Activated naive CD8-positive, alpha-beta T cell treated with anti-CD3 and anti-CD28 coated beads, Interleukin-2, amount 10 ng/mL, durations not matched to agents 7 days and 5 days (primary cell): ENCODE measurements around the gene EXTL1. TPM values are rescaled to one million over a fixed set of nuclear protein-coding genes. Genes with fewer than 3 reads are reported as not detected.

Source experiments
- ATAC-seq: fragments of 150-1000 bp; cut with Tn5 transposase; one replicate; pipeline ENCODE4 v1.10.0; 2021; ENCODE audit warnings: low read depth, moderate library complexity
- POLR2A ChIA-PET: fragments of 350-600 bp; sonication (Branson Sonifier 250); formaldehyde crosslinking; loops from one replicate; lab custom pipeline; 2021; ENCODE audit warnings: antibody characterized with exemption; lab: Charles Lee
- DNase-seq: peaks from one replicate; pipeline ENCODE4 v3.0.0; 2021
- H3K27ac Mint-ChIP-seq: one replicate; pipeline ENCODE4 v1.8.0; 2022; ENCODE audit warnings: mild to moderate bottlenecking, mixed read lengths
- H3K27me3 Mint-ChIP-seq: one replicate; pipeline ENCODE4 v1.8.0; 2022; ENCODE audit warnings: mild to moderate bottlenecking, moderate library complexity, mixed read lengths
- H3K36me3 Mint-ChIP-seq: one replicate; pipeline ENCODE4 v1.8.0; 2021; ENCODE audit warnings: mild to moderate bottlenecking, mixed read lengths
- H3K4me1 Mint-ChIP-seq: one replicate; pipeline ENCODE4 v1.8.0; 2021; ENCODE audit warnings: mixed read lengths
- H3K4me3 Mint-ChIP-seq: one replicate; pipeline ENCODE4 v1.8.0; 2022; ENCODE audit warnings: mild to moderate bottlenecking, moderate library complexity, mixed read lengths
- H3K9me3 Mint-ChIP-seq: one replicate; pipeline ENCODE4 v1.8.0; 2021; ENCODE audit warnings: mixed read lengths
- total RNA-seq, 2 experiments: library from RNA; stranded (reverse); gene quantifications; one replicate each; pipeline ENCODE4 v1.2.3, GENCODE V29; 2021

Gene EXTL1
- total RNA-seq, 2 experiments from 2014 or later, result not detected

- Mint-ChIP-seq H3K27me3 (peaks cover 25% of the 10 kb centered on the region), H3K36me3 (no peaks in the 10 kb centered on the region), H3K27ac (no peak overlapping the region), H3K4me3 (no peak overlapping the region), H3K9me3 (no peaks in the 10 kb centered on the region), H3K4me1 (no peaks in the 10 kb centered on the region)
- ATAC-seq (no peak), DNase-seq (no peak)
- POLR2A ChIA-PET, result no interaction called here
Observed at GRCh38 chr1:26060832-26061574, 39.4 kb downstream of the EXTL1 start.

- ATAC-seq (no peak), DNase-seq (no peak)
- Mint-ChIP-seq H3K36me3 (no peaks in the 10 kb centered on the region), H3K4me1 (no peaks in the 10 kb centered on the region), H3K4me3 (no peak overlapping the region), H3K9me3 (no peaks in the 10 kb centered on the region), H3K27me3 (peaks cover 22% of the 10 kb centered on the region), H3K27ac (no peak overlapping the region)
- POLR2A ChIA-PET, result no interaction called here
Observed at GRCh38 chr1:26064553-26064952, 43.0 kb downstream of the EXTL1 start.

- H3K27ac Mint-ChIP-seq, result no peak overlapping the region
- ATAC-seq (no peak), DNase-seq (no peak)
- POLR2A ChIA-PET, result interaction anchor here (0.6 kb wide), 1 partner anchor 459 kb away, joined by 7 read pairs; no protein-coding TSS in a partner anchor
- no peaks in the 10 kb centered on the region for H3K9me3 Mint-ChIP-seq
- H3K36me3 Mint-ChIP-seq, result no peaks in the 10 kb centered on the region
- peaks cover 24% of the 10 kb centered on the region for H3K27me3 Mint-ChIP-seq
- H3K4me1 Mint-ChIP-seq, result no peaks in the 10 kb centered on the region
- H3K4me3 Mint-ChIP-seq, result no peak overlapping the region
Observed at GRCh38 chr1:26066160-26066559, 44.6 kb downstream of the EXTL1 start.

GRCh38 chr1:26066857-26067256 lies 45.3 kb downstream of the EXTL1 start:
- no peak for ATAC-seq
- Mint-ChIP-seq H3K36me3 (no peaks in the 10 kb centered on the region), H3K27me3 (peaks cover 24% of the 10 kb centered on the region), H3K9me3 (no peaks in the 10 kb centered on the region), H3K4me3 (no peak overlapping the region), H3K4me1 (no peaks in the 10 kb centered on the region), H3K27ac (no peak overlapping the region)
- POLR2A ChIA-PET, result no interaction called here
- DNase-seq, result no peak

GRCh38 chr1:26067432-26067911 lies 45.9 kb downstream of the EXTL1 start, which contains the start of gene TRIM63:
Gene TRIM63 (minus strand): TSS chr1:26067630. CDS start chr1:26067494, 136 bp downstream.
- Mint-ChIP-seq H3K36me3 (no peaks in the 10 kb centered on the region), H3K4me1 (no peaks in the 10 kb centered on the region), H3K9me3 (no peaks in the 10 kb centered on the region), H3K27ac (no peak within 1 kb of the TSS), H3K27me3 (peaks cover 26% of the 10 kb centered on the region), H3K4me3 (no peak within 1 kb of the TSS)
- POLR2A ChIA-PET, result no interaction called here
- DNase-seq (no peak), ATAC-seq (no peak)

GRCh38 chr1:26069941-26070295 lies 48.3 kb downstream of the EXTL1 start:
- H3K27me3 Mint-ChIP-seq, result peaks cover 38% of the 10 kb centered on the region
- H3K4me3 Mint-ChIP-seq, result no peak overlapping the region
- H3K36me3 Mint-ChIP-seq, result no peaks in the 10 kb centered on the region
- H3K4me1 Mint-ChIP-seq, result no peaks in the 10 kb centered on the region
- H3K27ac Mint-ChIP-seq, result no peak overlapping the region
- H3K9me3 Mint-ChIP-seq, result no peaks in the 10 kb centered on the region
- no peak for ATAC-seq
- POLR2A ChIA-PET, result no interaction called here
- DNase-seq, result no peak

GRCh38 chr1:26070296-26070962 lies 48.9 kb downstream of the EXTL1 start:
- POLR2A ChIA-PET, result no interaction called here
- no peaks in the 10 kb centered on the region for H3K9me3 Mint-ChIP-seq

GRCh38 chr1:26070963-26071342 lies 49.4 kb downstream of the EXTL1 start:
- no peak overlapping the region for H3K4me3 Mint-ChIP-seq
- no peak for DNase-seq
- no peaks in the 10 kb centered on the region for H3K36me3 Mint-ChIP-seq
- no peaks in the 10 kb centered on the region for H3K9me3 Mint-ChIP-seq
- POLR2A ChIA-PET, result no interaction called here
- H3K27ac Mint-ChIP-seq, result no peak overlapping the region
- ATAC-seq, result no peak
- H3K4me1 Mint-ChIP-seq, result peaks cover 5% of the 10 kb centered on the region
- peaks cover 38% of the 10 kb centered on the region for H3K27me3 Mint-ChIP-seq

More at GRCh38 chr1:26070296-26070962, 48.9 kb downstream of the EXTL1 start:
- no peak for ATAC-seq
- peaks cover 39% of the 10 kb centered on the region for H3K27me3 Mint-ChIP-seq
- H3K27ac Mint-ChIP-seq, result no peak overlapping the region
- DNase-seq, result no peak
- H3K4me1 Mint-ChIP-seq, result peaks cover 1% of the 10 kb centered on the region
- no peaks in the 10 kb centered on the region for H3K36me3 Mint-ChIP-seq
- no peak overlapping the region for H3K4me3 Mint-ChIP-seq

GRCh38 chr1:26072305-26072704 lies 50.7 kb downstream of the EXTL1 start:
- DNase-seq, result no peak
- H3K4me1 Mint-ChIP-seq, result peaks cover 5% of the 10 kb centered on the region
- no peaks in the 10 kb centered on the region for H3K9me3 Mint-ChIP-seq
- ATAC-seq, result no peak
- POLR2A ChIA-PET, result interaction anchor here (0.6 kb wide), 1 partner anchor 633 kb away, joined by 3 read pairs; no protein-coding TSS in a partner anchor
- no peaks in the 10 kb centered on the region for H3K36me3 Mint-ChIP-seq
- H3K4me3 Mint-ChIP-seq, result no peak overlapping the region
- no peak overlapping the region for H3K27ac Mint-ChIP-seq
- peaks cover 40% of the 10 kb centered on the region for H3K27me3 Mint-ChIP-seq

GRCh38 chr1:26075421-26076144 lies 54.0 kb downstream of the EXTL1 start:
- POLR2A ChIA-PET, result no interaction called here
- no peak for ATAC-seq
- Mint-ChIP-seq H3K36me3 (no peaks in the 10 kb centered on the region), H3K4me3 (no peak overlapping the region), H3K9me3 (no peaks in the 10 kb centered on the region), H3K27ac (no peak overlapping the region), H3K27me3 (peaks cover 41% of the 10 kb centered on the region), H3K4me1 (peaks cover 5% of the 10 kb centered on the region)
- DNase-seq, result no peak

- POLR2A ChIA-PET, result no interaction called here
- Mint-ChIP-seq H3K4me3 (no peak overlapping the region), H3K27ac (no peak overlapping the region), H3K9me3 (no peaks in the 10 kb centered on the region), H3K27me3 (peaks cover 36% of the 10 kb centered on the region), H3K36me3 (no peaks in the 10 kb centered on the region), H3K4me1 (peaks cover 5% of the 10 kb centered on the region)
- ATAC-seq, result no peak
- DNase-seq, result no peak
Observed at GRCh38 chr1:26077524-26077923, 55.9 kb downstream of the EXTL1 start.

GRCh38 chr1:26078286-26079177 lies 57.0 kb downstream of the EXTL1 start:
- no peak for ATAC-seq
- H3K4me1 Mint-ChIP-seq, result peaks cover 5% of the 10 kb centered on the region
- no peaks in the 10 kb centered on the region for H3K9me3 Mint-ChIP-seq
- no peak for DNase-seq
- no peaks in the 10 kb centered on the region for H3K36me3 Mint-ChIP-seq
- peaks cover 30% of the 10 kb centered on the region for H3K27me3 Mint-ChIP-seq
- no peak overlapping the region for H3K27ac Mint-ChIP-seq
- POLR2A ChIA-PET, result no interaction called here
- H3K4me3 Mint-ChIP-seq, result no peak overlapping the region

GRCh38 chr1:26079178-26079563 lies 57.6 kb downstream of the EXTL1 start:
- Mint-ChIP-seq H3K27ac (no peak overlapping the region), H3K4me1 (peaks cover 5% of the 10 kb centered on the region), H3K9me3 (no peaks in the 10 kb centered on the region), H3K4me3 (no peak overlapping the region), H3K27me3 (peaks cover 29% of the 10 kb centered on the region), H3K36me3 (no peaks in the 10 kb centered on the region)
- POLR2A ChIA-PET, result no interaction called here
- ATAC-seq (no peak), DNase-seq (no peak)
